ENCODE measurements around the gene CLCNKA.

- TF ChIP-seq POLR2AphosphoS5 (IDR thresholded peaks at IDR 0.05; ENCODE audit: low read depth, low read length) (no peak), HDAC6 (IDR thresholded peaks at IDR 0.05; ENCODE audit: low read depth, low read length) (no peak), CEBPB (IDR thresholded peaks at IDR 0.05; ENCODE audit: low read depth, low read length) (no peak), NANOG (IDR thresholded peaks at IDR 0.05; ENCODE audit: insufficient read depth, low read depth, low read length, poor library complexity, severe bottlenecking) (no peak), POLR2A (IDR thresholded peaks at IDR 0.05; ENCODE audit: control extremely low read depth in 1 of 2, low read depth in 2 of 2, low read length in 2 of 2) (no peak), CTCF (IDR thresholded peaks at IDR 0.05; ENCODE audit: control extremely low read depth in 1 of 3, insufficient read depth in 1 of 3, low read depth in 1 of 3, low read length in 3 of 3) (no peak), EZH2 (IDR thresholded peaks at IDR 0.05; ENCODE audit: low read depth, low read length, severe bottlenecking) (no peak), TEAD4 (IDR thresholded peaks at IDR 0.05; ENCODE audit: low read depth, low read length) (no peak), SUZ12 (IDR thresholded peaks at IDR 0.05; ENCODE audit: low read length) (no peak), TAF1 (IDR thresholded peaks at IDR 0.05; ENCODE audit: low read depth, low read length) (no peak), ZNF274 (IDR thresholded peaks at IDR 0.05; ENCODE audit: borderline replicate concordance, extremely low read depth, low read length) (no peak), ATF3 (IDR thresholded peaks at IDR 0.05; ENCODE audit: insufficient read depth, low read depth, low read length) (no peak), SP1 (IDR thresholded peaks at IDR 0.05; ENCODE audit: low read depth, low read length) (no peak)
These were observed 49.4 kb upstream of the CLCNKA start for GRCh38 chr1:15972409-15972808.
